HEK293 (cell line): ENCODE data around the gene CACNA2D3.

ENCODE experiments used
- CTCF ChIA-PET: fragments of 350-600 bp; formaldehyde crosslinking; extraction: SDS; loops from one replicate; lab custom pipeline; 2021; ENCODE audit warnings: antibody characterized with exemption; lab: Yijun Ruan, JAX
- POLR2A ChIA-PET: fragments of 300-600 bp; formaldehyde crosslinking; extraction: SDS; loops from one replicate; lab custom pipeline; 2020; ENCODE audit warnings: antibody characterized with exemption, inconsistent platforms; lab: Yijun Ruan, JAX
- H3K27ac ChIP-seq: fragments of 200-500 bp; sonication (Bioruptor generic); 2 replicates; pipeline ENCODE4 v1.5.1; 2014; ENCODE audit warnings: low read depth, low read length, control low read depth, inconsistent platforms; ENCODE audit errors: extremely low read depth
- H3K36me3 ChIP-seq, 2 experiments: fragments of 200-500 bp in 1 of 2; sonication (Bioruptor generic) in 1 of 2; 1 replicate in 1 of 2; 2 replicates in 1 of 2; pipeline ENCODE4 v1.5.1; 2014 to 2017; ENCODE audit warnings: inconsistent platforms in 2 of 2, low read length in 2 of 2; ENCODE audit not compliant: control insufficient read depth in 2 of 2, insufficient read depth in 1 of 2
- H3K4me1 ChIP-seq: fragments of 200-500 bp; sonication (Bioruptor generic); 2 replicates; pipeline ENCODE4 v1.5.1; 2014; ENCODE audit warnings: mild to moderate bottlenecking, low read length, inconsistent platforms; ENCODE audit not compliant: control insufficient read depth, insufficient read depth
- H3K4me3 ChIP-seq: 2 replicates; pipeline ENCODE4 v1.5.1; 2011; ENCODE audit warnings: low read depth, mild to moderate bottlenecking, control low read depth, low read length, moderate library complexity
- H3K9me3 ChIP-seq: fragments of 200-500 bp; sonication (Bioruptor generic); 2 replicates; pipeline ENCODE4 v1.5.1; 2014; ENCODE audit warnings: low read depth, low read length, inconsistent platforms; ENCODE audit not compliant: control insufficient read depth, insufficient read depth
- BCL11A ChIP-seq: fragments of 450-650 bp; formaldehyde crosslinking; IDR thresholded peaks from 2 replicates; pipeline ENCODE4 v1.5.1; 2016; ENCODE audit warnings: low read depth, missing biosample characterization, missing genetic modification characterization
- GFI1B ChIP-seq: fragments of 450-650 bp; formaldehyde crosslinking; IDR thresholded peaks from 2 replicates; pipeline ENCODE4 v1.5.1; 2016; ENCODE audit warnings: missing biosample characterization, missing genetic modification characterization
- GLI2 ChIP-seq: fragments of 450-650 bp; formaldehyde crosslinking; IDR thresholded peaks from 2 replicates; pipeline ENCODE4; 2017; ENCODE audit warnings: missing biosample characterization, missing genetic modification characterization, low read depth, borderline replicate concordance
- HOXA7 ChIP-seq: sonication (generic); formaldehyde crosslinking; IDR thresholded peaks from 2 replicates; pipeline ENCODE4 v1.8.1; 2022; ENCODE audit warnings: missing genetic modification reagents, borderline replicate concordance
- KLF9 ChIP-seq: fragments of 450-650 bp; formaldehyde crosslinking; IDR thresholded peaks from 2 replicates; pipeline ENCODE4 v1.5.1; 2016; ENCODE audit warnings: missing biosample characterization, missing genetic modification characterization, low read depth
- SALL2 ChIP-seq: fragments of 450-650 bp; formaldehyde crosslinking; IDR thresholded peaks from 2 replicates; pipeline ENCODE4 v1.5.0; 2017; ENCODE audit warnings: missing biosample characterization, mild to moderate bottlenecking, missing genetic modification characterization, borderline replicate concordance
- SCRT1 ChIP-seq: fragments of 450-650 bp; formaldehyde crosslinking; IDR thresholded peaks from 2 replicates; pipeline ENCODE4 v1.5.1; 2016; ENCODE audit warnings: missing biosample characterization, missing genetic modification characterization, borderline replicate concordance
- SETDB1 ChIP-seq: IDR thresholded peaks from one replicate; pipeline ENCODE4 v1.6.1; 2017; ENCODE audit warnings: mild to moderate bottlenecking, low read length, moderate library complexity, mixed read lengths; ENCODE audit not compliant: insufficient read length
- SP2 ChIP-seq: fragments of 450-650 bp; formaldehyde crosslinking; IDR thresholded peaks from 2 replicates; pipeline ENCODE4 v1.5.1; 2016; ENCODE audit warnings: missing biosample characterization, missing genetic modification characterization
- ZBTB1 ChIP-seq: fragments of 450-650 bp; formaldehyde crosslinking; IDR thresholded peaks from 2 replicates; pipeline ENCODE4 v1.5.1; 2016; ENCODE audit warnings: missing biosample characterization, missing genetic modification characterization
- ZBTB21 ChIP-seq: fragments of 450-650 bp; formaldehyde crosslinking; IDR thresholded peaks from 2 replicates; pipeline ENCODE4 v1.5.1; 2017; ENCODE audit warnings: missing biosample characterization, missing genetic modification characterization
- ZFP69B ChIP-seq: fragments of 450-650 bp; formaldehyde crosslinking; IDR thresholded peaks from 2 replicates; pipeline ENCODE4 v1.5.1; 2016; ENCODE audit warnings: missing biosample characterization, missing genetic modification characterization
- ZNF133 ChIP-seq: fragments of 450-650 bp; formaldehyde crosslinking; IDR thresholded peaks from 2 replicates; pipeline ENCODE4 v1.5.1; 2016; ENCODE audit warnings: missing biosample characterization, missing genetic modification characterization
- ZNF146 ChIP-seq: fragments of 450-650 bp; formaldehyde crosslinking; IDR thresholded peaks from 2 replicates; pipeline ENCODE4 v1.5.1; 2016; ENCODE audit warnings: missing biosample characterization, missing genetic modification characterization
- ZNF157 ChIP-seq: fragments of 450-650 bp; formaldehyde crosslinking; IDR thresholded peaks from 2 replicates; pipeline ENCODE4 v1.5.1; 2016; ENCODE audit warnings: missing biosample characterization, missing genetic modification characterization
- ZNF175 ChIP-seq: fragments of 450-650 bp; formaldehyde crosslinking; IDR thresholded peaks from 2 replicates; pipeline ENCODE4 v1.5.1; 2016; ENCODE audit warnings: missing biosample characterization, missing genetic modification characterization
- ZNF426 ChIP-seq: fragments of 450-650 bp; formaldehyde crosslinking; IDR thresholded peaks from 2 replicates; pipeline ENCODE4 v1.5.1; 2017; ENCODE audit warnings: missing biosample characterization, missing genetic modification characterization, mild to moderate bottlenecking, inconsistent platforms, moderate library complexity
- ZNF433 ChIP-seq: fragments of 450-650 bp; formaldehyde crosslinking; IDR thresholded peaks from 2 replicates; pipeline ENCODE4 v1.5.1; 2016; ENCODE audit warnings: missing biosample characterization, missing genetic modification characterization, low read depth
- ZNF473 ChIP-seq: fragments of 450-650 bp; formaldehyde crosslinking; IDR thresholded peaks from 2 replicates; pipeline ENCODE4 v1.5.1; 2017; ENCODE audit warnings: missing biosample characterization, missing genetic modification characterization
- ZNF514 ChIP-seq: fragments of 450-650 bp; formaldehyde crosslinking; IDR thresholded peaks from 2 replicates; pipeline ENCODE4 v1.5.1; 2016; ENCODE audit warnings: missing biosample characterization, missing genetic modification characterization
- ZNF529 ChIP-seq: fragments of 450-650 bp; formaldehyde crosslinking; IDR thresholded peaks from 2 replicates; pipeline ENCODE4 v1.5.1; 2017; ENCODE audit warnings: missing genetic modification characterization, missing biosample characterization; ENCODE audit not compliant: insufficient replicate concordance
- ZNF548 ChIP-seq: fragments of 450-650 bp; formaldehyde crosslinking; IDR thresholded peaks from 2 replicates; pipeline ENCODE4 v1.5.1; 2016; ENCODE audit warnings: missing biosample characterization, missing genetic modification characterization
- ZNF558 ChIP-seq: fragments of 450-650 bp; formaldehyde crosslinking; IDR thresholded peaks from 2 replicates; pipeline ENCODE4 v1.5.1; 2016; ENCODE audit warnings: missing biosample characterization, missing genetic modification characterization
- ZNF560 ChIP-seq: fragments of 450-650 bp; formaldehyde crosslinking; IDR thresholded peaks from 2 replicates; pipeline ENCODE4 v1.5.1; 2017; ENCODE audit warnings: missing biosample characterization, missing genetic modification characterization, borderline replicate concordance
- ZNF660 ChIP-seq: fragments of 450-650 bp; IDR thresholded peaks from 2 replicates; pipeline ENCODE4 v1.5.1; 2018; ENCODE audit warnings: missing biosample characterization, mild to moderate bottlenecking, missing genetic modification characterization
- ZNF677 ChIP-seq: fragments of 450-650 bp; IDR thresholded peaks from 2 replicates; pipeline ENCODE4 v1.5.0; 2018; ENCODE audit warnings: missing biosample characterization, mild to moderate bottlenecking, missing genetic modification characterization, moderate library complexity
- ZNF76 ChIP-seq: fragments of 450-650 bp; formaldehyde crosslinking; IDR thresholded peaks from 2 replicates; pipeline ENCODE4; 2016; ENCODE audit warnings: low read depth, missing biosample characterization, missing genetic modification characterization, borderline replicate concordance
- ZNF768 ChIP-seq: fragments of 450-650 bp; formaldehyde crosslinking; IDR thresholded peaks from 2 replicates; pipeline ENCODE4 v1.5.1; 2018; ENCODE audit warnings: missing biosample characterization, mild to moderate bottlenecking, missing genetic modification characterization
- ZNF791 ChIP-seq: fragments of 450-650 bp; formaldehyde crosslinking; IDR thresholded peaks from 2 replicates; pipeline ENCODE4 v1.5.1; 2016; ENCODE audit warnings: missing biosample characterization, missing genetic modification characterization
- ZXDB ChIP-seq: fragments of 450-650 bp; formaldehyde crosslinking; IDR thresholded peaks from 2 replicates; pipeline ENCODE4 v1.5.1; 2016; ENCODE audit warnings: missing biosample characterization, missing genetic modification characterization
- TF ChIP-seq, protein P1 (sequence below): fragments of 450-650 bp; formaldehyde crosslinking; IDR thresholded peaks from 2 replicates; pipeline ENCODE4 v1.5.1; 2016; ENCODE audit warnings: missing biosample characterization, missing genetic modification characterization
- TF ChIP-seq, protein P2 (sequence below): fragments of 450-650 bp; formaldehyde crosslinking; IDR thresholded peaks from 2 replicates; pipeline ENCODE4 v1.5.1; 2016; ENCODE audit warnings: missing biosample characterization, missing genetic modification characterization
- TF ChIP-seq, protein P3 (sequence below): IDR thresholded peaks from 2 replicates; pipeline ENCODE4 v1.6.1; 2011; ENCODE audit warnings: mild to moderate bottlenecking, low read depth, low read length, borderline replicate concordance

CACNA2D3 gene

GRCh38 chr3:54835701-54836100 lies 713.3 kb downstream of the CACNA2D3 start:
- ChIA-PET CTCF (no interaction called here), POLR2A (no interaction called here)
- Histone ChIP-seq H3K36me3 (no peaks in the 10 kb centered on the region), H3K27ac (no peak overlapping the region), H3K4me3 (no peak overlapping the region), H3K4me1 (no peaks in the 10 kb centered on the region), H3K9me3 (no peaks in the 10 kb centered on the region)
- TF ChIP-seq ZNF660 (tag by site-specific recombination), result no peak
- TF ChIP-seq ZXDB (tag by site-specific recombination), result no peak
- TF ChIP-seq SETDB1, result no peak
- TF ChIP-seq, protein P1, sequence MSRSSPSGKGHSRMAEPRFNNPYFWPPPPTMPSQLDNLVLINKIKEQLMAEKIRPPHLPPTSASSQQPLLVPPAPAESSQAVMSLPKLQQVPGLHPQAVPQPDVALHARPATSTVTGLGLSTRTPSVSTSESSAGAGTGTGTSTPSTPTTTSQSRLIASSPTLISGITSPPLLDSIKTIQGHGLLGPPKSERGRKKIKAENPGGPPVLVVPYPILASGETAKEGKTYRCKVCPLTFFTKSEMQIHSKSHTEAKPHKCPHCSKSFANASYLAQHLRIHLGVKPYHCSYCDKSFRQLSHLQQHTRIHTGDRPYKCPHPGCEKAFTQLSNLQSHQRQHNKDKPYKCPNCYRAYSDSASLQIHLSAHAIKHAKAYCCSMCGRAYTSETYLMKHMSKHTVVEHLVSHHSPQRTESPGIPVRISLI (tag by site-specific recombination), result no peak
- TF ChIP-seq SALL2, result no peak
- TF ChIP-seq ZNF548 (tag by site-specific recombination), result no peak
- TF ChIP-seq ZNF560, result no peak
- no peak for TF ChIP-seq ZNF76 (tag by site-specific recombination)
- TF ChIP-seq ZNF558 (tag by site-specific recombination), result no peak
- TF ChIP-seq ZNF157 (tag by site-specific recombination), result no peak
- TF ChIP-seq SP2 (tag by site-specific recombination), result no peak
- no peak for TF ChIP-seq ZNF768 (tag by site-specific recombination)
- TF ChIP-seq ZNF514 (tag by site-specific recombination), result no peak

- no peaks in the 10 kb centered on the region for H3K9me3 ChIP-seq
- H3K4me3 ChIP-seq, result no peak overlapping the region
- TF ChIP-seq ZNF175, result no peak
- TF ChIP-seq ZNF426 (tag by site-specific recombination), result no peak
- no peak for TF ChIP-seq ZXDB (tag by site-specific recombination)
- no peak for TF ChIP-seq GFI1B (tag by site-specific recombination)
- TF ChIP-seq ZNF473 (tag by site-specific recombination), result no peak
- TF ChIP-seq GLI2, result no peak
- no peak for TF ChIP-seq ZNF560
- no peak for TF ChIP-seq SALL2
- no peak for TF ChIP-seq ZFP69B (tag by site-specific recombination)
- no peak for TF ChIP-seq ZNF133 (tag by site-specific recombination)
- TF ChIP-seq SCRT1, result no peak
- no peaks in the 10 kb centered on the region for H3K4me1 ChIP-seq
- no peaks in the 10 kb centered on the region for H3K36me3 ChIP-seq
- ChIA-PET POLR2A (no interaction called here), CTCF (no interaction called here)
- no peak overlapping the region for H3K27ac ChIP-seq
These were observed 714.5 kb downstream of the CACNA2D3 start for GRCh38 chr3:54836871-54837270.

DNA sequence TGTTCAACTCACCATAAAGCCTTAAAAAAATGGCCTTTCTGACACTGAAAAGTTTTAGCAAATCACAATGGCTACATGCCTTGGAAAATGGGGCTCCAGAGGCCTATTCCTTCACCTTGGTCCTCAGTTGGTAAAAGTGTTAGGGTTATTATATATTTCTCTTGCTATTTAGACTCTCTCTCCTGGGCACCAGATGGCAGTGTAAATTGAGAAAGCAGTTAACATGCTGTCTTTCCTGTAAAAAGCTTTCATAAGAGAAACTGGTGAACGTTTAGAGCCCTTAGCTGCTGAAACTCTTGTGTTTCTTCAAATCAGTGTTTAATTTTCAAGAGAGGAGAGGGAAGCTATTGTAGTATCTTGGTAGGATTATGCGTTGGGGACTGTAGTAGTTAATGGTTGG lies 715.6 kb downstream of the CACNA2D3 start:
- Histone ChIP-seq H3K9me3 (no peaks in the 10 kb centered on the region), H3K27ac (no peak overlapping the region), H3K36me3 (no peaks in the 10 kb centered on the region), H3K4me1 (no peaks in the 10 kb centered on the region), H3K4me3 (no peak overlapping the region)
- ChIA-PET POLR2A (no interaction called here), CTCF (no interaction called here)
- no peak for TF ChIP-seq BCL11A (tag by site-specific recombination)
- TF ChIP-seq ZBTB21 (tag by site-specific recombination), result no peak
- TF ChIP-seq ZNF791 (tag by site-specific recombination), result no peak
- TF ChIP-seq, protein P2, sequence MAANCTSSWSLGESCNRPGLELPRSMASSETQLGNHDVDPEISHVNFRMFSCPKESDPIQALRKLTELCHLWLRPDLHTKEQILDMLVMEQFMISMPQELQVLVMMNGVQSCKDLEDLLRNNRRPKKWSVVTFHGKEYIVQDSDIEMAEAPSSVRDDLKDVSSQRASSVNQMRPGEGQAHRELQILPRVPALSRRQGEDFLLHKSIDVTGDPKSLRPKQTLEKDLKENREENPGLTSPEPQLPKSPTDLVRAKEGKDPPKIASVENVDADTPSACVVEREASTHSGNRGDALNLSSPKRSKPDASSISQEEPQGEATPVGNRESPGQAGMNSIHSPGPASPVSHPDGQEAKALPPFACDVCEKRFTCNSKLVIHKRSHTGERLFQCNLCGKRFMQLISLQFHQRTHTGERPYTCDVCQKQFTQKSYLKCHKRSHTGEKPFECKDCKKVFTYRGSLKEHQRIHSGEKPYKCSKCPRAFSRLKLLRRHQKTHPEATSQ (tag by site-specific recombination), result no peak
- no peak for TF ChIP-seq ZBTB1 (tag by site-specific recombination)
- TF ChIP-seq KLF9 (tag by site-specific recombination), result no peak
- TF ChIP-seq, protein P3, sequence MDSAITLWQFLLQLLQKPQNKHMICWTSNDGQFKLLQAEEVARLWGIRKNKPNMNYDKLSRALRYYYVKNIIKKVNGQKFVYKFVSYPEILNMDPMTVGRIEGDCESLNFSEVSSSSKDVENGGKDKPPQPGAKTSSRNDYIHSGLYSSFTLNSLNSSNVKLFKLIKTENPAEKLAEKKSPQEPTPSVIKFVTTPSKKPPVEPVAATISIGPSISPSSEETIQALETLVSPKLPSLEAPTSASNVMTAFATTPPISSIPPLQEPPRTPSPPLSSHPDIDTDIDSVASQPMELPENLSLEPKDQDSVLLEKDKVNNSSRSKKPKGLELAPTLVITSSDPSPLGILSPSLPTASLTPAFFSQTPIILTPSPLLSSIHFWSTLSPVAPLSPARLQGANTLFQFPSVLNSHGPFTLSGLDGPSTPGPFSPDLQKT, result no peak
- no peak for TF ChIP-seq ZNF433
- TF ChIP-seq ZNF146 (tag by site-specific recombination), result no peak
- no peak for TF ChIP-seq ZNF529 (tag by site-specific recombination)
- no peak for TF ChIP-seq HOXA7 (CRISPR knock-in tag)
- no peak for TF ChIP-seq ZNF677 (tag by site-specific recombination)
